NCI-H2227 (cell line): Measurements from ENCODE around the gene PIK3R5.

Source experiments
- DNase-seq: peaks from one replicate; lab custom pipeline; 2025; ENCODE audit not compliant: unreplicated experiment; lab: John Stamatoyannopoulos, UW

The PIK3R5 gene

DNA sequence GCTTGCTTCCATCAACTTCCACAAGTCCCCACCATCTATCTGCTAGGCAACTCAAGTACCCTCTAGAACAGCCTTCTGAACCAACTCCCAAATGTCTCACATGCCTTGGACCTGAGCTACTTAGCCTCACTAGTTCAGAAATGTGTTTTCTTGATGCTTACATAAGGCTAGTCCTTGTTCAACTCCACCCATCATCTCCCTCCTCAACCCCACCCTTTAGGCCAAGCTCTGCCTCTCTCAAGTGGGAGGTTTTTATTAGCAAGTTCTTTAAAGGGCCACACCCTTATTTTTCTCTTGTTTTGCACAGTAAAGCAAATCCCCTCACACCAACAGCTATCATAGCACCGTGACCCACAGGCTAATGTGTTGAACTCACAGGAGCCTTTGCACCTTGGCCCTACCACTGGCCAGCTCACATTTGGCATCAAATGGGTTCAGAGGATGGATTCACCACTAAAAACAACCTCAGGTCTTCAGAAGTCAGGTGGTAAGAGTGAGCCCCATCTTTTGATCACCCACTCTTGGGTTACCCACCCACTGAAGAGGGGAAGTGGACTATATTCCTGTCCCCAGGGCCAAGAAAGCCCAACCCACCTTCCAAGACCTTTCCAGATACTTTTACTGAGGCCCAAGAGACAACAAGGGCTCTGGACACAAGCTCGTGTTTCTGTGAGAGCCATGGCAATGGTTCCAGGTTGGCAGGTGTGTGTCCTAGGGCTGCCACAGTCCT lies 12.2 kb downstream of the PIK3R5 start:
- no peak for DNase-seq

DNA sequence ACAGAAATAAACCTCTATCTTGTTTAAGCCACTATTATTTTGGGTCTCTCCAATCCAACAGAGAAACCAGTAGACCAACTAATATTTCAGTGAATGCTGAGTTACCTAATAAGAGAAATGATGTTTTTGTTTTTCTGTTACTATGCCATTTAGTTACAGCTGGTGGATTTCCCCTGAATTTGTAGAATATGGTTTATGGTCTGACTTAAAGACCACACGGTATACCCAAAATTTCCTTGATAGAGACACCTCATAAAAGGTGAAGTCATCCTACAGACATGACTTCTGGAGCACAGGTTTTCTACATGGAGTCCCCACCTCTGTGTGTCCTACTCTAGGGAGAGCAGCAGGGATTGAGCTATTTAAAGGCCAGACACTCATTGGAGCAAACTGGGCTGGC lies 13.3 kb downstream of the PIK3R5 start:
- DNase-seq = no peak

DNA sequence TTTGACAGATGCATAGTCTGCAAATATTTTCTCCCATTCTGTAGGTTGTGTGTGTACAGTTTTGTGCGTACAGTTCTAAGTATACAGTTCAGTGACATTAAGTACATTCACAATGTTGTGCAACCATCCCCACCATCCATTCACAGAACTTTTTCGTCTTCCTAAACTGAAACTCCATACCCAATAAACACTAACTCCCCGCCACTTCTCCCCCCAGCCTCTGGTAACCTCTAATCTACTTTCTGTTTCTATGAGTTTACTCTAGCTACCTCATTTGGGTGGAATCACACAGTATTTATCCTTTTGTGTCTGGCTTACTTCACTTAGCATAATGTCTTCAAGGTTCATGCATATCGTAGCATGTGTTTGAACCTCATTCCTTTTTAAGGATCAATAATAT lies 14.3 kb downstream of the PIK3R5 start:
- DNase-seq = no peak

DNA sequence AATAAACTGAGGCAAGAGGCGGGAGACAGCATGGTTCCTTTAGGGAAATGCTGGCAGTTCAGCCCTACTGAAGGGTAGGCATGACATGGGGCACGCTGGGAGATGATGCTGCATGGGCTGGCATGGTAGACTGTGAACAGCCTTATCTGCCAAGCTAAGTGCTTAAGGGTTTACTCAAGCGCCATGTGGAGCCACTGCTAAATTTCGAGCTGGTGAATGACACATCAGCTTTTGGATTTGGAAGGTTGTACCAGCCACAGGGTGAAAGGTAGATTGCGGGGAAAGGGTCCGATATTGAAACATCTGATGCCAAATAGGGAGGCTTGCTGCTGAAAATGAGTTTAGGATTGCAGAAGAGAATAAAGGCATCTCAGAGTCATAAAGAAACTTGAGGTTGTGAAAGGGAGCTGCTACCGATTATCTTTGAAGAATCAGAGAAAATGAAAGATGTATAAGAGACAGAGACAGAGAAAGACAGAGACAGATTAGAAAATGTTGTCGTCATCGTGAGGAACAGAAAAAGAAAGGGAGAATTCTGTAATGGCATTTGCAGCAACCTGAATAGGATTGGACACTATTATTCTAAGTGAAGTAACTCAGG lies 16.3 kb downstream of the PIK3R5 start:
- DNase-seq = no peak

DNA sequence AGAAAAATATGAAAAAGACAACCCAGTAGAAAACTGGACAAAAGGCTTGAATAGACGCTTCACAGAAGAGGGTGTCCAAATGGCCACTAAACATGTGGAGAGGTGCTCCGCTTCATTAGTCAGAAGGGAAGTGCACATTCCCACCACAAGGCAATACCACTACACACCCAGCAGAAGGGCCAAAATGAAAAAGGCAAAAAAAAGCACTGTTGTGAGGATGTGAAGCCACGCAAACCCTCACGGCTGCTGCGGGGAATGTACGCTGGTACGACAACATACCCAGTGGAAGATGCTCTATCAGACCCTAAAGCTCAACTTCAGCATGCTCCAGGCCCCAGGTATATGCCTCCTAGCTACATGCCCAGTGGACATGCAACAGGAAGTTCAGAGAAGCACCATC lies 17.0 kb downstream of the PIK3R5 start:
- DNase-seq = no peak

DNA sequence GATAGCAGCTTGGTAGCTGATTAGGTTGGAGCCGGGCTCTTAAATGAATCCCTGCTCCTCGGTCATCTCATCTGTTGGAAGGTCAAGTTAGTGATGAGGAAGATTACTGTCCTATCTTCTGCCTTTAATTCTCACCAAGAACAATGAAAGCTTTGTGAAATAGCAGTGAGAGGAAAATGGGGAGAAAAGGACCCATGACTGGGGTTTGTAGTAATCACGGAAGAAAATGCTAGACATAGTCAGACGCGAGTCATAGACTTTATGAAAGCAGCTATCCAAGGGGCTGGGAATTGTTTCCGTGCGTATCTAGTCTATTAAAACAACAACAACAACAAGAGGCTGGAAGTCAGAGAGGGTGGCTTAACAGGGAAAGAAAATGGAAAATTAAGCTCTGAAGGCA lies 18.3 kb downstream of the PIK3R5 start:
- DNase-seq = no peak

DNA sequence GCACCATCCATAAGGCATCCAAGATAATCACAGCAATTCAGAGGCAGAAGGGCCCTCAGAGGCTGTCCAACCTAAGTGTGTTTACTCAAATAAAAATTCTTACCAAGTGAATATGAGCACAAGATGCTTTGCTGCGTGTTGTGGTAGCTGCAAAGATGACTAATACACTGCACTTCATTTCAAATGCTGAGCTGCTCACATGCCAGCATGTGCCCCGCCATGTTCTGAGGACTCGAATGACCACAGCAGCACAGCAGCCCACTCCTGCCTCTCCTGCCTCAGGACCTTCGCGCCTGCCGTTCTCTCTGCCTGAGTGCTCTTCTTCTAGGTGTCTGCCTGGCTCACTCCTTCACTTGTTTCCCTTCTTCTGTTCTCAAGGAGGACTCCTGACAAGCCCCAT lies 19.0 kb downstream of the PIK3R5 start:
- DNase-seq = no peak

DNA sequence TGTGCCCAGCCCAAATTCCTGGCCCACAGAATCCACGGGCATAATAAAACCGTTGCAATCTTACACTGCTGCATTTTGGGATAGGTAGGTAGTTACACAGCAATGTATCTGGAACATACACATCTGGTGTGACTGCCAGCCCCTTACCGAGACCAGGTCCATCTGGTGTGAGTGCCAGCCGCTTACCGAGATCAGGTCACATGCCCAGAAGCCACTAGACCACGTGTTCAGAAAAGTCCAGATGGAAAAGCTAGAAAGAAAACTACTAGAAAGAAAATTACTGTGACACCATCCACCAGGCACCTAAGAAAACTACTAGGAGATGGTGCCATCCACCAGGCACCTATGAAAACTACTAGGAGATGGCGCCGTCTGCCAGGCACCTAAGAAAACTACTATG lies 19.4 kb downstream of the PIK3R5 start:
- no peak for DNase-seq

DNA sequence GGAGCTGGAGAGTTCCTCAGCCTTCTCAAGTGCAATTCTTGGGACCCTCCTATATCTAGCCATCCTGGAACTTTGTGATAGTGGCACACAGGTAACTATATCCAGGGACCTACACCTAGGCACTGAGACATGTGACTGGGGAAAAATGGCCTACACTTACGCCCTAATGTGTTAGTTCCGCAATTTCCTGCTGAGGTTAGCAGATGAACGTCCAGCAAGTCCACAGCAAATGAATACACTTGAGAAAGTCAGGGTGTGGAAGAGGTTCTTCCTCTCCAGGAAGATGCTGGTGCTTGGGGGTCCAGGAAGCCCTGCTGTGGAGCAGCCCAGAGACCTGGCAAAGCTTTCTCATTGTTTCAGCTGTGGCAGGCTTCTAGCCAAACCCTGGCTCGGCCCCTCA lies 20.8 kb downstream of the PIK3R5 start:
- DNase-seq = no peak

DNA sequence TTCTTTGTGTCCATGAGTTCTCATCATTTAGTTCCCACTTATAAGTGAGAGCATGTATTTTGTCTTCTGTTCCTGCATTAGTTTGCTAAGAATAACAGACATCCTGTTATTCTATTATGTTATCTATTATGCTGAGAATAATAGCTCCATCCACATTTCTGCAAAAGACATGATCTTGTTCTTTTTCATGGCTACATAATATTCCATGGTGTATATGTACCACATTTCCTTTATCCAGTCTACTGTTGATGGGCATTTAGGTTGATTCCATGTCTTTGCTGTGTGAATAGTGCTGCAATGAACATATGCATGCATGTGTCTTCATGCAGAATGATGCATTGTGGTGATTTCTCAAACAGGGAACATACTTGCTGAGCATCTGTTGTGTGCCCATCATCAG lies 21.4 kb downstream of the PIK3R5 start:
- no peak for DNase-seq

DNA sequence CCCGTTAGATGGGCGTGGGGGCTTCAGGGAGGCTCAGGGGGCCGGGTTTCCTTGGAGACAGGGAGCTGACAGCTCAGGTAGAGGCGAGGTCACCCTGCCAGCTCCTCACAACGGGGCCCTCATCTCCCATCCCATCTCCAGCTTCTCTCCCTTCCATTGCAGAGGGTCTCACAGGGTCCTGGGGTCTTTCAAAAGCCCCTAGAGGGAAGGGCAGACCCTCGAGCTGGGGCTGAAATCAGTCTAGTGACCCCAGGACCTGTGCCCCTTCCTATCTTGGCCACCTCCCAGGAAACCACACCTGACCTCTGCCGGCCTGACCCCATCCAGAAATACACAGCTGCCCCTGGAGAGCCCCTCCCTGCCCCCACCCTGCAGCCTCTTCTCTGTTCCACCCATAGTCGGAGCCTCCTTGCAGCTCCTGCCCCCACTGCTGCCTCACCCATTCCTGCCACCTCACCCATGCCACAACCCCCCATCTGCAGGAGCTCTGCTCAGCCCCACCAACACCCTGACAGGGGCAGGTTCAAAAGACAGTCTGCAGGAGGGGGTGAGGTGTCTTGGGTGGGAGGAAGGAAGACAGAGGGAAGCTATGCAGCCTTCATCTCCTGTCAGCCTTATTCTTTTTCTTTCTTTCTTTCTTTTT lies 23.4 kb downstream of the PIK3R5 start:
- DNase-seq = no peak

DNA sequence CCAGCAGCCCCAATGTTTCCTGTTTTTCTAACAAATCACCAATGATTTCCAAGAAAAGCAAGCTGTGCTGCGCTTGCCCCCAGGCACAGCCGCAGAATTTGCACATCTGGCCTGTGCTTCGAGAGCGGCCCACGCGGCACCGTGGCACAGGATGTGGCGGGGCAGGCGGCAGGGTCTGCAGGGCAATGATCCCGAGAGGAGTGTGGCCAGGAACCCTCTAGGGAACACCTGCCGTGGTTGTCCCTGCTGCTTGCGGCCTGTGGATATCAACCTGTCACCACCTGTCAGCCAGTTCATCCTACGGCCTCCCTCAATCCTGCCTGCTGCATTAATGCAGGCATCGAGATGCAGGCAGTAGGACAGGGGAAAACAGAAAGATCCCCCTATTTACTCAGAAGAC lies 24.0 kb downstream of the PIK3R5 start:
- DNase-seq = no peak

DNA sequence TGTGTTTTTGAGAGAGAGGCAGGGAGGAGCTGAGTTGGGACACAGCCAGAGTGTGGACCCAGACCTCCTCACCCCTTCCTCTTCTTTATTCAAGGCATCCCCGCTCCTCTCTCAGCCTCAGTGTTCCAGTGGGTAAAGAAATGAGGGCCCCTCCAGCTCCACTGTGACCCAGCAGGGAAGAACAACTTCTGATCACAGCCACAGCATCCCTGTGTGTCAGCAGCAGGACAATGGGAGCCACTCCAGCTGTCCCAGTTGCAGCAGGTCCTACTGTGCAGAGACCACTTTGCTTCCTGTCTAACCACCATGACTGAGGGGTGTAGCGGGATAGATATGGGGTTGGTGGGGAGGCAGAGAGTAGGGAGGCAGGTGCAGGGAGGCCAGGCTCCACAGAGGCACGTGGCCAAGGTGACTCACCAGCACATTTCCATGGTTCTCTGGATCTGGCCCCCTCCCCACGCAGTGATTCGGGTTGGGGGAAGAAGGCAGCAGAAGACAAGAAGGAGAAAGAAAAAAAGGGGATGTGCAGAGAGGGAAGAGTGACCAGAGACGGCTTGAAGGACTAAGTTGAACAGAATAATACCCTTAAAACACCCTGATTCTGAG lies 24.5 kb downstream of the PIK3R5 start:
- DNase-seq = no peak

DNA sequence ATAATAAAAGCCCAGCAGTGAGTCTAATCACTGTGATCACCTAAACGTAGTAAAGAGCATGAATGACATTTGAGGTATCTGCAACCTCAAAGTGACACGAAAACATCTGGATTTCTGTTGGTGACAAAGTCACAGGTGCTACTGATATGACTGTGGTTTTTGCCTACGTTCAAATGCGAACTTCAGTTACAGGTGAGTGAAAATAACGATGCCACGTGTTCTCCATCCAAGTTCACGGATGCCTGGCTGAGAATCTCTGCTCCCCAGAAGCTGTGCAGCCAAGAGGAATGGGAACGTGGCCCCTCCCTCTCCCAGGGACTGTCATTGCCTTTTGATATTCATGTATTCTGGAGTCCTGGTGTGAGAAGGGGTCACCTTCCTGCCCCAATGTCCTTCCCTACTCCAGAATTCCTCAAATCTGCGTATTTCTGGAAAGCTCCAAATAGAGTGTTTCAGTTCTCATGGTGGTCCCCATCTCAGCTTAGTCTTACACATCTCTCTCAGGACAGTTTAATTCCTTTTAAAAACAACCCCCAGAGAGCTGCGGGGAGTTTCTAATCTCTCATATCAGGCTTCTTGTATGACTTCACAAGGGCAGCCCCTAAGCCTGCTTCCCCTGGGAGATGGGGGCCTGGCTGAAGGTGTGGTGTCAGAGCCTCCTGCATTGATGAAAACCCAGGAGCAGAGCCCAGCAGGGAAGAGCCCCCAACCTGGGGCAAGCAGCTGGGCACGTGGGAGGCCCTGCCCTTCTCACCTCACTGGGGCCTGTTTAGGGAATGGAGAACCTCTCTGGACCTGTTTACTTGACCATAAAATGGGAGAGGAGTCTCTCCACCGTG lies 25.8 kb downstream of the PIK3R5 start:
- no peak for DNase-seq

DNA sequence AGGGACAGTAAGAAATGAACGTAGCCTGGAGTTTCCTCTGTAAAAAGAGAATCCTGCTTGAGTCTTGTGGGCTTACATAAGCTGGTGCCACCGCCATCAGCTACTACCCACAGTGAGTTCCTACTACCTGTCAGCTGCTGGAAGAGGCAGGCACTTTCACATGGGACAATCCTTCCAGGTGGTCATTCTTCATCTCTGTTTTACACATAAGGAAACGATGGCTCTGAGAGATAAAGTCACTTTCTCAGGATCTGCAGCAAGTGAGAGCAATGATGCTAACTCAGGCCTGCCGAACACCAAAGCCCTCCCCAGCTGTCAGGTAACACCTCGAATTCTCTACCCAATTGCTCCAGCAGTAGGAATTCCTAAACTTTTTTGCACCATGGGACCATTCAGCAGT lies 26.6 kb downstream of the PIK3R5 start:
- no peak for DNase-seq

DNA sequence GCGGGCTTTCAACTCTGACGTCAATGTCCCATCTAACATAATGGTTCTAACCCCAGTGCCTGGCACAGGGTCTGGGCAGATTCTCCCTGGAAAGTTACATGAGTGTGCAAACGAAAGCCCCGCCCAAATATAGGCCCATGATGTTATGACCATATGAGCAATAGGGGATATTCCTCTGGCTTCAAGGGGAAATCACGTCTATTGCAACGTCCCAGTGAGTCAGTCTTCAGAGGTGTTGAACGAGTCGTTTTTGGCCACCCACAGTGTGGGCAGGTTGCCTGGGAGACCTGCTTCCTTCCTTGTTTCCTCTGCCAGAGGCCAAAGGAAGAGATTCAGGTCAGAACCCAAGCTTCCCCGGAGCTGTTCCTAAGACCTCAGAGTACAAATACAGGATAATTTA lies 30.3 kb downstream of the PIK3R5 start:
- DNase-seq = no peak

DNA sequence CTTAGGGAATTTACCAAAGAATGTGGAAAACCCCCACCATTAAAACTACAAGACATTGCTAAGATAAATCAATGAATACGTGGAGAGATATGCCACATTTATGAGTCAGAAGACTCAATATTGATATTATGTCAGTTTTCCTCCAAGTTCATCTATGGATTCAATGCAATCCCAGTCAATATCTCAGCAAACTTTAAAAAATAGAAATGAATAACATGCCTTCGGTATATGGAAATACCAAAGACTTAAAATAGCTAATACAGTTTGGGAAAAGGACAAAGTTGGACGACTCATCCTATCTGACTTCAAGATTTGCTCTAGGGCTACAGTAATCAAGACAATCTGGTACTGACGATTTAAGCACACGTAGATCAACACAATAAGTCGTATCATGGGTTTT lies 31.2 kb downstream of the PIK3R5 start:
- no peak for DNase-seq

DNA sequence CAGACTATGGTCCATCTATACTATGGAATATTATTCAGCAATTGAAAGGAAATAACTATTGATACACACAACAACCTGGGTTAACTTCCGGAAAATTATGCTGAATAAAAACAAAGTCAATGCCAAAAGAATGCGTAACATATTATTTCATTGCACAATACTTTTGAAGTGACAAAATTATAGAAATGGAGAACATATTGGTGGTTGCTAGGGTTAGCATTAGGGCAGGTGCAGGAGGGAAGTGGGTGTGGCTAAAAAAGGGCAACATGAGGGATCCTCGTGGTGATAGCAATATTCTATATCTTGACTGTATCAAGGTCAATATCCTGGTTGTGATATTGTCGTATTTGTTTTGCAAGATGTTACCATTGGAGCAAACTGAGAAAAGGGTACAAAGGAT lies 34.9 kb downstream of the PIK3R5 start:
- no peak for DNase-seq

DNA sequence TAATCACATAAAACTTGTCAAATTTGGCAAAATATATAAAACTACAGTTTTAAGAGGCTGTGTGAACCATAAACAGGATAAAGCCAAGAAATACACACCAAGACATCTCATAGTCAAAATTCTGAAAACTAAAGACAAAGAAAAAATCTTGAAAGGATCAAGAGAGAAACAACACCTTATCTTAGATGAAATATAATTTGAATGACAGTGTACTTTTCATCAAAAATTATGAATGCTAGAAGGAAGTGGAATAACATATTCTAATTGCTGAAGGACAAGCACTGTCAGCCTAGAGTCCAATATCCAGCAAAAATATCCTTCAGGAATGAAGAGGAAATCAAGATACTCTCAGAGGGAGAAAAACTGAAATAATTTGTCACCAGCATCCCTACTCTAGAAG lies 37.2 kb downstream of the PIK3R5 start:
- DNase-seq = no peak

DNA sequence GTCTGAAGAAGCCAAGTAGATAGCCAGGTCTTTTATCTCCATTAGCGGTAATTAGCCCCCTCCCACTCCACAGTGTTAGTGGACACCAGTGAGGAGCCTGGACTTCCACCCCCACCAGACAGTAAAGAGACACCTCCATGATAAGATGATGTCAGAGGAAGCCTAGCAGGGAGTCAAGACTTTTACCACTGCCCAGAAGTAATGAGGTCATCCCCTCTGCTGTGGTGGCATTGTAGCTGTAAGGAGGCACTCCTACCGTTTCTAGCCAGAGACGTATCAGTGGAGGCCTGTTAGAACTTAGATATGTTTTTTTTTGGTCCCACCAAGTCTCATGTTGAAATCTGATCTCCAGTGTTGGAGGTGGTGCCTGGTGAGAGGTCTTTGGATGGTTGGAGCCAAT lies 38.1 kb downstream of the PIK3R5 start:
- DNase-seq = no peak

DNA sequence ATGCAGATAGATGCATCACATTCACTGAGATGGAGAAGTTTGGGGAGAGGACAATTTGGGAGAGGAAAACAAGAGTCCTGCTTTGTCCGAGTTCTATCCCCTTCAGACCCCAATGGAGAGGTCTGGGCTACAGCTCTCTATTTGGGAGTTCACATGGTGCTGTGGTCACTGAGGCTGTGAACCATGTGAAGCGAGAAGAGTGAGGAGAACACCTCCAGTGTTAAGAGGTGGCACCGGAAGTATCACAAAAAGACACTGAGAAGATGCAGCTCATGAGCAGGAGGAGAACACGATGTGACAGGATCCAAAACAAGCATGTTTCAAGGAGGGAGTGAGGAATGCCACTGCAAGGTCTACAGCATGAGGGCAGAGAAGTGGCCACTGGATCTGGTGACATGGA lies 39.7 kb downstream of the PIK3R5 start:
- no peak for DNase-seq
